ENCODE data around the gene PEDS1. TPM values are rescaled to one million over a fixed set of nuclear protein-coding genes. Genes with fewer than 3 reads are reported as not detected.
"Not testable (repeated sequence)": the region's sequence is repeated elsewhere in the genome, so short reads cannot be mapped to it uniquely, and the experiment has no call there.

PEDS1 gene
- total RNA-seq, 1 donor from 2014 or later, result 25.9 TPM

DNA sequence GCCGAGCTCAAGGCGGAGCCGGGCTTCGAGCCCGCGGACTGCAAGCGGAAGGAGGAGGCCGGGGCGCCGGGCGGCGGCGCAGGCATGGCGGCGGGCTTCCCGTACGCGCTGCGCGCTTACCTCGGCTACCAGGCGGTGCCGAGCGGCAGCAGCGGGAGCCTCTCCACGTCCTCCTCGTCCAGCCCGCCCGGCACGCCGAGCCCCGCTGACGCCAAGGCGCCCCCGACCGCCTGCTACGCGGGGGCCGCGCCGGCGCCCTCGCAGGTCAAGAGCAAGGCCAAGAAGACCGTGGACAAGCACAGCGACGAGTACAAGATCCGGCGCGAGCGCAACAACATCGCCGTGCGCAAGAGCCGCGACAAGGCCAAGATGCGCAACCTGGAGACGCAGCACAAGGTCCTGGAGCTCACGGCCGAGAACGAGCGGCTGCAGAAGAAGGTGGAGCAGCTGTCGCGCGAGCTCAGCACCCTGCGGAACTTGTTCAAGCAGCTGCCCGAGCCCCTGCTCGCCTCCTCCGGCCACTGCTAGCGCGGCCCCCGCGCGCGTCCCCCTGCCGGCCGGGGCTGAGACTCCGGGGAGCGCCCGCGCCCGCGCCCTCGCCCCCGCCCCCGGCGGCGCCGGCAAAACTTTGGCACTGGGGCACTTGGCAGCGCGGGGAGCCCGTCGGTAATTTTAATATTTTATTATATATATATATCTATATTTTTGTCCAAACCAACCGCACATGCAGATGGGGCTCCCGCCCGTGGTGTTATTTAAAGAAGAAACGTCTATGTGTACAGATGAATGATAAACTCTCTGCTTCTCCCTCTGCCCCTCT, 38.2 kb upstream of the PEDS1 start:
- ATAC-seq (ENCODE audit: poor library complexity) (peak; percentile 6), DNase-seq (peak; percentile 64)
- intact Hi-C loops (cut with DNase I), result loop anchor here (5.0 kb wide), 3 partner anchors 81 to 206 kb away; no protein-coding TSS in a partner anchor

DNA sequence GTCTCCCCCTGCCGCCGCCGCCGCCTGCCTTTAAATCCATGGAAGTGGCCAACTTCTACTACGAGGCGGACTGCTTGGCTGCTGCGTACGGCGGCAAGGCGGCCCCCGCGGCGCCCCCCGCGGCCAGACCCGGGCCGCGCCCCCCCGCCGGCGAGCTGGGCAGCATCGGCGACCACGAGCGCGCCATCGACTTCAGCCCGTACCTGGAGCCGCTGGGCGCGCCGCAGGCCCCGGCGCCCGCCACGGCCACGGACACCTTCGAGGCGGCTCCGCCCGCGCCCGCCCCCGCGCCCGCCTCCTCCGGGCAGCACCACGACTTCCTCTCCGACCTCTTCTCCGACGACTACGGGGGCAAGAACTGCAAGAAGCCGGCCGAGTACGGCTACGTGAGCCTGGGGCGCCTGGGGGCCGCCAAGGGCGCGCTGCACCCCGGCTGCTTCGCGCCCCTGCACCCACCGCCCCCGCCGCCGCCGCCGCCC, 37.6 kb upstream of the PEDS1 start:
- intact Hi-C loops (cut with DNase I), result loop anchor here (5.0 kb wide), 3 partner anchors 81 to 206 kb away; no protein-coding TSS in a partner anchor
- DNase-seq, result peak; percentile 85
- ATAC-seq (ENCODE audit: poor library complexity), result peak; percentile 0

DNA sequence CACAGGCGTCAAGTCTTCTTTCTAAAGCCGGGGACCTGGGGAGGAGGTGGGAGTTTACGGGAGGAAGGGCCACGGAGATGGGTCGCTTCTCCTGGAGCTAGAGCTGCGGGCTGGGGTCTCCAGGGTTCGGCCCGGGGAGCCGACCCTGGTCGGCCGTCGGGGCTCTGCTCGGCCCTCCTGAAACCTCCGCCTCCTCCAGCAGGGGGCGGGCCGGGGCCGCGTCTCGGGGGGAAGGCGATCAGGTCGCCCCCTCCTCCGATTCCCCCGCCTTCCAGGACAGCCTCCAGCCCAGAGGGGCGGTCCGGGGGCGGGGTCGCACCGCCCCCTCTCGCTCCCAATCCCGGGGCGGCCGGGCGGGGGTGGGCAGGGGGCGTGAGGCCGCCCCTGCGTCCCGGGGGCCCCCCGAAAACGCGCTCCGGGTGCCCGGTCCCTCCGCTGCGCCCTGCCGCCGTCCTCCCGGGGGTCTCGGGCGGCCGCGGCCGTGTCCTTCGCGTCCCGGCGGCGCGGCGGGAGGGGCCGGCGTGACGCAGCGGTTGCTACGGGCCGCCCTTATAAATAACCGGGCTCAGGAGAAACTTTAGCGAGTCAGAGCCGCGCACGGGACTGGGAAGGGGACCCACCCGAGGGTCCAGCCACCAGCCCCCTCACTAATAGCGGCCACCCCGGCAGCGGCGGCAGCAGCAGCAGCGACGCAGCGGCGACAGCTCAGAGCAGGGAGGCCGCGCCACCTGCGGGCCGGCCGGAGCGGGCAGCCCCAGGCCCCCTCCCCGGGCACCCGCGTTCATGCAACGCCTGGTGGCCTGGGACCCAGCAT, 36.9 kb upstream of the PEDS1 start, which contains the start of gene CEBPB:
CEBPB (plus strand) TSS at position 580 of the 814 bp plus-strand sequence; CDS start at position 784, 204 bp downstream.
- ATAC-seq (ENCODE audit: poor library complexity), result peak; percentile 77
- intact Hi-C loops (cut with DNase I), result loop anchor here (5.0 kb wide), 3 partner anchors 82 to 207 kb away; no protein-coding TSS in a partner anchor
- DNase-seq, result peak; percentile 94

DNA sequence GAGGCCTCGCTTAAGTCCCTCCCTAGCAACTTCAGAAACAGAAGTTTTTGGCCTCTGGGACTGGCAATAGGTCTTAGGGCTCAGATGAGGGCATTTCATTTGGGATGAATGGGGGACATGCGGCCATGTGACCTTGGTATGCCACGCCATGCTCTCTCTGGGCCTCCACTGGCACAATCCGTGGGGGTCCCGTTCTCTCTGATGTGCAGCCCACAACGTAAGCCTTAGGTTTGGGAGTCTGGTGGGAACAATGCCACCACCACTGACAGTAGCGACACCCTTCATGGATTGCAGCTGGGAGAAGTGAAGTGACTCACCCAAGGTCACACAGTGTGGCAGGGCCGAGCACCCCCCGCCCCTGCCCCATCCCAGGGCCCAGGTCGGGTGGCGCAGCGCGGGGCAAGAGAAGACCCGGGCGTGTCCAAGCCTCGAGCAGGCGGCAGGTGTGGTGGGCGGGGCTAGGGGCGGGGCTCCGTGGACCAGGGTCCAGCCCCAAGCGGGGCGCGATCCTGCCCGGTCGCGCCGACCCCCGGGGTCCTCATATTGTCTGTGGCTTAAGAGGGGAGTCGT, 36.2 kb upstream of the PEDS1 start:
- DNase-seq (peak; percentile 66), ATAC-seq (ENCODE audit: poor library complexity) (no peak)
- intact Hi-C loops (cut with DNase I), result loop anchor here (5.0 kb wide), 4 partner anchors 83 to 388 kb away; no protein-coding TSS in a partner anchor

DNA sequence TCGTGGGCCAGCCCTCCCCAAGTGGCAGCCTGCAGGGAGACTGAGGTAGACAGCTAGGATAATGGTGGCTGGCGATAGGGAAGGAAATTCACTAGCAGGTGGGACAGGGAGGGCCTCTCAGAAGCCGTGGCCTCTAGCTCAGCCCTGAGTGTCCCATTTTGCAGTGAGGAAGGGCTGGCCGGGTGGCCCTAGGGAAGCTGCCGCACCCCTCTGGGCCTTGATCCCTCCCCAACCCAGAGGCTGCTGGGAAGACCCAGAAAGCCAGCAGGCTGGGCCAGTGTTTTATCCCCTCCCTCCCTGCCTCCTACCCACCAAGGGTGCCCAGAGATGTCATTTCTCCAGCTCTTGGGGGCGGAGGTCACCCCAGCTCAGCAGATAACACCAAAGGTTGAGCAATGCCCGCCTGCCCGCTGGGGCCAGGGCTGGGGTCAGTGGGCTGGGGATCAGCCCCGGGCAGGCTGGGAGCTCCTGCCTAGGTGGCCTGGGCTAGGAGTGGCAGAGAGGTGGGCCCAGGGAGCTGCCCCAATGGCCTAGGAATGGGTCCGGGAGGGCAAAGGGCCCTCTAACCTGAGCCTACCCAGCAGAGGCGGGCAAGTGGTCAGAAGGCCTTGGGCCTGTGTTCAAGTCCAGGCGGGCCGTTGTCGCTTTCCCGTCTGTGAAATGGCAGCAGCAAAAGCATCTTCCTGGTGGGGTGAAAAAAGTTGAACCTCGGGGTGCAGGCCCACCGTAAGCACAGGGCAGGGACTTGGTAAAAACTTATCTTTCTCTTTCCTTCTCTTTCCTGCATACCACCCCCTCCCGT, 35.6 kb upstream of the PEDS1 start:
- intact Hi-C loops (cut with DNase I), result loop anchor here (5.0 kb wide), 1 partner anchor 388 kb away; no protein-coding TSS in a partner anchor
- DNase-seq (no peak), ATAC-seq (ENCODE audit: poor library complexity) (no peak)

DNA sequence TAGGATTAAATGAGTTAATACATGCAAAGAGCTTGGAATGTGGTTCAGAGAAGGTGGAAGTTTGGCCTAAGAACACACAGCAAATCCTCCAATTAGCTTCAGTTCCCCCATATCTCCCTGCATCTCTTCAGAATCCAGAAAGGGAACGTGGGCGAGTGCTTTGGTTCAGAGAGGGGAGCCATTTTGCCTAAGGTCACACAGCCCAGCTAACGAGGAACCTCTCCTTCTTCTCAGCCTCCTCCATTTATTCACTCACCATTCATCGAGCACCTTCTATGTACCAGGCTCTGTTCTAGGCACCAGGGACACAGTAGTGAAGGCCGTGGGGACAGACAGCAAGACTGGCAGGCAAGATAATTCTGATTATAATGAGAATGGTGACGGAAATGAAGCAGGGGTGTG, 34.8 kb upstream of the PEDS1 start:
- ATAC-seq (ENCODE audit: poor library complexity) (no peak), DNase-seq (no peak)
- intact Hi-C loops (cut with DNase I), result loop anchor here (5.0 kb wide), 1 partner anchor 389 kb away; no protein-coding TSS in a partner anchor

DNA sequence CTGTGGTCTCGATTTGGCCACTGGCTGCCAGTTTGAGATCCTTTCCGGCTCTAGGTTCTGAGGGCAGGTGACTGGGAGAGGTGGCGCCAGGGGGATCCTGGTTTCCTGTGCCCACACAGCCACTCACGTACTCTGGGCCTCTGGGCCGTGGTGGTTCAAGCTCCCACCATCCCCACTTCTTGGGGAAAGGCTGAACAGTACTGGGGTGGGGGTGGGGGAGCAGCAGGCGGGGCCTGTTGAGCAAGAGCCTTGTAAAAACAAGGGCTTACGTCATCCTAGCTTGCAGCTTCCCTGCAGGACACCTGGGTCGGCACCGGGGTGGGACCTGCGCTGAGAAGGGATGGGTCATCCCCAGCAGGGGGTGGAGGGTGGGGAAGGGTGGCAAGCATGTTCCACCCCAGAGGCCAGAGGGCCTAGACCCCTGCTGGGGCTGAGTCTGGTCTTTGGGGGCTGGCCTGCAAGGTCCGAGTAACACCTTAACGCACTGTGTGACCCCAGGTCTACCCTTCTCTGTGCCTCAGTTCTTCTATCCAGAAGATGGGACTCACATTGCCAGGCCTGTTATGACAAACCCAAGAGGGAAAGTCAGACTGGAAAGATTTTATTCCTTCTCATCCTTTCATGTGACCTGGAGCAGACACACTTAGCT, 34.0 kb upstream of the PEDS1 start:
- intact Hi-C loops (cut with DNase I), result loop anchor here (5.0 kb wide), 1 partner anchor 390 kb away; no protein-coding TSS in a partner anchor
- DNase-seq (peak; percentile 55), ATAC-seq (ENCODE audit: poor library complexity) (no peak)

DNA sequence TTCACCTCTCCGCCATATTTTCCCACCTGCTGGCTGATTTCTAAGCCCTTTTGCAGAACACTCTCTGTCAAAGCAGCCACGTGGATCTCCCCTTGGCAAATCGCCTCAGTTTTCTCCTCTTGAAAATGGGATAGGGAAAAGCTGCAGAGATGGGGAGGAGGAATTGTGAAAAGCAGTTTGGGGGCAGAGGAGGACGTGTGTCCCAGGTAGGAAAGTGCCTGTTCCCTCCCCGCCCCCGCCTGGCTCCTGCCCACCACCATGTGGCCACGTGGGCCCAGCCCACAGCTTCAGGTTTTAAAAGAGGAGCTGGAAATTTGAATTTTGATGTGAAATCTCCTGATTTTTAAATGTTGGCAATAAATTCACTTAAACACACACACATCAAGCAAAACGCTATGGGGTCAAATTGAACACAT, 33.5 kb upstream of the PEDS1 start:
- intact Hi-C loops (cut with DNase I), result loop anchor here (1.0 to 5.0 kb wide), 2 partner anchors 277 to 390 kb away; no protein-coding TSS in a partner anchor
- ATAC-seq (ENCODE audit: poor library complexity), result no peak

DNA sequence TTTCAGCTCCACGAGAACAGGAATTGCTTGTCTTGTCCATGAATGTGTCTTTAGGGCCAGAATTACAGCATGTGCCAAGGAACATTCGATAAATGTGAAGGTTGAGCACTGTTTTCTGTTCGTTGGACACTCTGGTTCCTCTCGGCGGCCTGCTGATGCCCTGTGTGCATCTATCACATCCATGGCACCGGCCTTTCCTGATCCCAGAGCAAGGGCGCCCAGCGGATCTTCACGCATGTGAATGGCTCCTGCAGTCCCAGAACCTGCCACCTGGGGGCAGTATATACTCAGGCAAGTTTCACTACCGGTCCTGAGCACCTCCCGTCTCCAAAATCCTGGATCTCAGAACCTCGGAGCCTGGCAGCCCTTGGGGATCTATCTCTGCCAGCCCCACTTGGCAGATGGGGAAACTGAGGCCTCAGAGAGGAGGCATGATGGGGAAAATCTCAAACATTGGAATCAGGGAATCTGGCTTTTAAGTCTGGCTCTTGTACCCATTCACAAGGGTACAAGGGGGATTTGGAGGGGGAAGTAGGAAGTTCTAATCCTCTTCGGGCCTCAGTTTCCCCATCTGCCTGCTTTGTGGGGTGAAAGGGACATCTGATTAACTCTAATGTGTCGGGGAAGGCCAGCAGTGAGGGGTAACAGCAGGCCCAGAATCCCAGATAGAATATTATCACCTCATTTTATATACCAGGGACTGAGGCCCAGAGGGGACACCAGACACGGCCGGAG, 32.8 kb upstream of the PEDS1 start:
- intact Hi-C loops (cut with DNase I), result loop anchor here (1.0 to 5.0 kb wide), 2 partner anchors 278 to 391 kb away; no protein-coding TSS in a partner anchor

More for the DNA sequence above, 33.5 kb upstream of the PEDS1 start:
- DNase-seq, result no peak

DNA sequence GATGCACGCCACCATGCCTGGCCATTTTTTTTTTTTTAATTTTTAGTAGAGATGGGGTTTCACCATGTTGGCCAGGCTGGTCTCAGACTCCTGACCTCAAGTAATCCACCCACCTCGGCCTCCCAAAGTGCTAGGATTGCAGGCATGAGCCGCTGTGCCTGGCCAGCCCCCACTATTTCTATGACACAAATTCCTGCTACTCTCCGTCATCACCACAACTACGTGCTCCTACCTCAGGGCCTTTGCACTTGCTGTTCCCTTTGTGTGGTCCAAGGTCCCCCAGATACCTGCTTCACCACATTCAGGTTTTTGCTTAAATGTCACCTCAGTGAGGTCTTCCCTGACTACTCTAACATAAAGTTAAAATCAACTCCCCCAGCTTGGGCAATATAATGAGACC, 31.9 kb upstream of the PEDS1 start:
- DNase-seq (no peak), ATAC-seq (ENCODE audit: poor library complexity) (no peak)
- intact Hi-C loops (cut with DNase I), result loop anchor here (5.0 kb wide), 1 partner anchor 392 kb away; no protein-coding TSS in a partner anchor

More for the DNA sequence above, 32.8 kb upstream of the PEDS1 start:
- DNase-seq (peak; percentile 94), ATAC-seq (ENCODE audit: poor library complexity) (peak; percentile 42)

DNA sequence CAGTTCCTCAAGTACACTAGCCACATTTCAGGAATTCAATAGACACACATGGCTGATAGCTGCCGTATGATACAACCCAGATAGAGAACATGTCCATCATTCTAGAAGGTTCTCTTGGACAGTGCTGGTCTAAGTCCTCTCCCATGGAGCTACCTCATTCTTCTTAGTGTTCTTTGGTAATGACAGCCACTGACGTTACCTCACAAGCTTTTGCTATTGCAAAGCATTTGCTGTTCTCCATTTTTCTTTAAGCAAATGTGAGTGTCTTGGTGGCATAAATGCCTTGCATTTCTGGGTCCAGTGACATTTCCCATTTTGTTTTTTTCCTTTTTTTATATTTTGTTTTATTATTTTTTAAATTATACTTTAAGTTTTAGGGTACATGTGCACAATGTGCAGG, 28.8 kb upstream of the PEDS1 start:
- DNase-seq, result no peak
- intact Hi-C loops (cut with DNase I), result no loop called here
- no peak for ATAC-seq (ENCODE audit: poor library complexity)

DNA sequence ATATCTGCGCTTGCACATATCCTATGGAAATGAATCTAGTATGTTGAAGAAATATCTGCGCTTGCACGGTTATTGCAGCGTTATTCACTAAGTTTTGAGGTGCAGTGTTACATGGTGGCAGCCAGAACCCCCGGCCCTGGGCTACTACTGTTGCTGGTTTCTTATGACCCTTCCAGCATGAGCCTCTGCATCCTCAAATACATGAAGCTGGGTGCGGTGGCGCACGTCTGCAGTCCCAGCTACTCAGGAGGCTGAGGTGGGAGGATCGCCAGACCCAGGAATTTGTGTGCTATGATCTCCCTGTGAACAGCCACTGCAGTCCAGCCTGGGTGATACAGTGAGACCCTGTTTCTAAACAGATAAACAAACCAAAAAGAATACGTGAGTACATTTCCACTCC, 27.8 kb upstream of the PEDS1 start:
- intact Hi-C loops (cut with DNase I), result no loop called here
- ATAC-seq (ENCODE audit: poor library complexity) (no peak), DNase-seq (peak; percentile 30)

DNA sequence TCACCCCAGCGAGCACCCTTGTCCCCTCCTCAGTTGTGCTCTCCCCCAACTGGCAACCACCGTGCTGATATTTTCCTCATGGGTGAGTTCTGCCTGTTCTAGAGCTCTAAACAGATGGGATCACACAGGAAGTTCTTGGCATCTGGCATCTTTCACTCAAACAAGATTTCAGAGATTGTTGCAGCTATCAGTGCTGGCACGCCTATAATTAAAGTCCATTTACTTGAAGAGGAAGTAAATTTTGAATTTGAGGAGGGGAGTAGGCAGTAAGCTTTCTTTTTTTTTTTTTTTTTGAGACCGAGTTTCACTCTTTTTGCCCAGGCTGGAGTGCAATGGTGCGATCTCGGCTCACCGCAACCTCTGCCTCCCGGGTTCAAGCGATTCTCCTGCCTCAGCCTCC, 25.1 kb upstream of the PEDS1 start:
- ATAC-seq (ENCODE audit: poor library complexity); DNase-seq: not testable (repeated sequence)
- intact Hi-C loops (cut with DNase I), result loop anchor here (5.0 kb wide), 1 partner anchor 196 kb away; the partner anchor contains the start of gene SNAI1

DNA sequence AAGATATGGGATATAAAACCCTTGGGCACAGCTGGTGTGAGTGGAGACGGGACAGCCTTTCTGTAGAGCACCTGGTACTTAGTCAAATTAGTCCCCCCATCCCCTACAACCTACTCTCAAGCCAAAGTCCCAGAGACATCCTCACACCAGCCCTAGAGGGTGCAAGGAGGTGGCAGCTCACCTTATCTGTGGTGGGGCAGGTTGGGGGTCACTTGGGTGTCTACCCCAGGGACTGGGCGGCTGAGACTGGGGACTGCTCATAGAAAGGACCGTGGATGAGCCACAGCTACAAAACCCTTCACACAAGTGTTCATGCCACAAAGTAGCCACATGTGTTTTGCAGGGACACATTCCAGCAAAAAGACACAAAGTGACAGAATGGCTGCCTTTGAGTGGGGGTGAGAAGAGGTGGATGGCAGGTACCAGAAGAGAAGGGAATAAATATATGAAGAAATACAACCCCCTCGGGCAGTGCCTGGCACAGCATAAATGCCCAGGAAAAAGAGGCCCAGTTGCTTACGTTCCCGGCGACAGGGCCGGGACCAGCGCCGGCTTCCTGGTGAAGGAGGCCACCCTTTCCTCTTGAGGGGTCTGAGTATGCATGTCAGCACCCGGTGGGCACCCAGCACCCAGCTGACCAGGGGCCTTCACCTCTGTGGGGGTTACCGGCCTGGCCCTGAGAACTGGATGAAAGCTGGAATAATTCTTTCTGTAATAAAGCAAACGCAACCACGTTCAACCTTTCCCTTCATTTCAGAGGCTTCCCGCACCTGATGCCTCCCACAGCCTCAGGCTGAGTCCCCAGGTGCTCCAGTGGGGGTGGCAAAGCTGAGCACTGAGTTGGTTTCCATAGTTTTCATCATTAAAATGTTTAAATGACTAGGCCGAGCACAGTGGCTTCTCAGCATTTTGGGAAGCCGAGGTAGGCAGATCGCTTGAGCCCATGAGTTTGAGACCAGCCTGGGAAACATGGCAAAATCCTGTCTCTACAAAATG, 22.7 kb upstream of the PEDS1 start:
- DNase-seq (no peak), ATAC-seq (ENCODE audit: poor library complexity) (no peak)
- intact Hi-C loops (cut with DNase I), result loop anchor here (5.0 kb wide), 1 partner anchor 194 kb away; the partner anchor contains the start of gene SNAI1

DNA sequence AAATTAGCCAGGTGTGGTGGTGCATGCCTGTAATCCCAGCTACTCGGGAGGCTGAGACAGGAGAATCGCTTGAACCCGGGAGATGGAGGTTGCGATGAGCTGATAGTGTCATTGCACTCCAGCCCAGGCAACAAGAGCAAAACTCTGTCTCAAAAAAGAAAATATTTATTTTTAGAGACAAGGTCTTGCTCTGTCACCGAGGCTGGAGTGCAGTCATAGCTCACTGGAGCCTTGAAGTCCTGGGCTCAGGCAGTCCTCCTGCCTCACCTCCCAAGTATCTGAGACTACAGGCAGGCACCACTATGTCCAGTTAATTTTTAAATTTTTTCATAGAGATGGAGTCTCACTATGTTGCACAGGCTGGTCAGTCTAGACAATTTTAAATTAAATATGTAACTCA, 20.9 kb upstream of the PEDS1 start:
- intact Hi-C loops (cut with DNase I), result no loop called here
- DNase-seq, result no peak
- no peak for ATAC-seq (ENCODE audit: poor library complexity)

Data from Right ventricle myocardium superior (tissue), 1 donor.